ENCODE data around the gene BZW2.

The BZW2 gene

DNA sequence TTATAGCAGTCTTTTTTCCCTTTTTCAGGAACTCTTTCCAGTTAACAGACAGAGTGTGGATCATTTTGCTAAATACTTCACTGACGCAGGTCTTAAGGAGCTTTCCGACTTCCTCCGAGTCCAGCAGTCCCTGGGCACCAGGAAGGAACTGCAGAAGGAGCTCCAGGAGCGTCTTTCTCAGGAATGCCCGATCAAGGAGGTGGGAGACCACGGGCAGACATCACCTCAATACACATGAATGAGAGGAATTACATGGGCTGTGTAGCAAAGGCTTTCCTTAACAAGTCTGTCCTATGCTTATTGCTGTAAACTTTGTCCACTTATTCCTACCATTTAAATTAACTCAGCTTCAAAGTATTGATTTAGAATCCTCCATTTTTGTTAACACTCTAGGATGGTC, 48.8 kb downstream of the BZW2 start:
- DNase-seq (ENCODE audit: low read depth), result no peak
- H3K4me3 ChIP-seq (ENCODE audit: control insufficient read depth, low read depth, low read length), result no peak overlapping the region
- TF ChIP-seq, protein P1, sequence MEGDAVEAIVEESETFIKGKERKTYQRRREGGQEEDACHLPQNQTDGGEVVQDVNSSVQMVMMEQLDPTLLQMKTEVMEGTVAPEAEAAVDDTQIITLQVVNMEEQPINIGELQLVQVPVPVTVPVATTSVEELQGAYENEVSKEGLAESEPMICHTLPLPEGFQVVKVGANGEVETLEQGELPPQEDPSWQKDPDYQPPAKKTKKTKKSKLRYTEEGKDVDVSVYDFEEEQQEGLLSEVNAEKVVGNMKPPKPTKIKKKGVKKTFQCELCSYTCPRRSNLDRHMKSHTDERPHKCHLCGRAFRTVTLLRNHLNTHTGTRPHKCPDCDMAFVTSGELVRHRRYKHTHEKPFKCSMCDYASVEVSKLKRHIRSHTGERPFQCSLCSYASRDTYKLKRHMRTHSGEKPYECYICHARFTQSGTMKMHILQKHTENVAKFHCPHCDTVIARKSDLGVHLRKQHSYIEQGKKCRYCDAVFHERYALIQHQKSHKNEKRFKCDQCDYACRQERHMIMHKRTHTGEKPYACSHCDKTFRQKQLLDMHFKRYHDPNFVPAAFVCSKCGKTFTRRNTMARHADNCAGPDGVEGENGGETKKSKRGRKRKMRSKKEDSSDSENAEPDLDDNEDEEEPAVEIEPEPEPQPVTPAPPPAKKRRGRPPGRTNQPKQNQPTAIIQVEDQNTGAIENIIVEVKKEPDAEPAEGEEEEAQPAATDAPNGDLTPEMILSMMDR (IDR thresholded peaks at IDR 0.05; ENCODE audit: control insufficient read depth, insufficient read depth, low read depth, low read length, missing control alignments), result no peak

DNA sequence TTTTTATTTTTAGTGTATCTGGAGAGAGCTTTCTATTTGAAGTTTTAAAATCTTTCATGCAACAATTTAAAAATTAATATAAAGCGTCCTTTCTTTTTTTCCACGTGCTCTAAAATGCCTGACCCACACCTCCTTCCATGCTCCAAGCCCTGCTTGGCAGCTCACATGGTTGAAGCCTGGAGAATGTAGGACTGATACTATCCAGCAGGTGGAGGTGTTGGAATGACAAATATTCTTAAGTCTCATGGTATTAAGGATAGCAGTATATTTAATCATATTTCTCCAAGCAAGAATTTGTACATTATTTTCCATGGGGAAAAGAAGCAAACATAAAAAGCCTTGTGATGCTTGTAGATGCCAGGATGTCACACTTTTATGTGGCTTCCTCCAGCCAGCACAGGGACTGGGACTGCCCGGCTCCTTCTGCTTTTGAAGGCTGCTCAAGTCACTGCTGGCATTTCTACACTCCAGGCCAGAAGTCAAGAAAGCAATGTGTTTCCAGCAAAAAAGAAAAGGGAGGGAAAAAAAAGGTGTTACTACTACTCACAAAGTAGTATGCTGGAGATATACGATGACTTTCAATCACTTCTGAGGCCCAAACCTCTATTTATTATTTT, 49.7 kb downstream of the BZW2 start:
- TF ChIP-seq, protein P1 (IDR thresholded peaks at IDR 0.05; ENCODE audit: control insufficient read depth, insufficient read depth, low read depth, low read length, missing control alignments), result peak; percentile 57
- no peak overlapping the region for H3K4me3 ChIP-seq (ENCODE audit: control insufficient read depth, low read depth, low read length)
- no peak for DNase-seq (ENCODE audit: low read depth)

DNA sequence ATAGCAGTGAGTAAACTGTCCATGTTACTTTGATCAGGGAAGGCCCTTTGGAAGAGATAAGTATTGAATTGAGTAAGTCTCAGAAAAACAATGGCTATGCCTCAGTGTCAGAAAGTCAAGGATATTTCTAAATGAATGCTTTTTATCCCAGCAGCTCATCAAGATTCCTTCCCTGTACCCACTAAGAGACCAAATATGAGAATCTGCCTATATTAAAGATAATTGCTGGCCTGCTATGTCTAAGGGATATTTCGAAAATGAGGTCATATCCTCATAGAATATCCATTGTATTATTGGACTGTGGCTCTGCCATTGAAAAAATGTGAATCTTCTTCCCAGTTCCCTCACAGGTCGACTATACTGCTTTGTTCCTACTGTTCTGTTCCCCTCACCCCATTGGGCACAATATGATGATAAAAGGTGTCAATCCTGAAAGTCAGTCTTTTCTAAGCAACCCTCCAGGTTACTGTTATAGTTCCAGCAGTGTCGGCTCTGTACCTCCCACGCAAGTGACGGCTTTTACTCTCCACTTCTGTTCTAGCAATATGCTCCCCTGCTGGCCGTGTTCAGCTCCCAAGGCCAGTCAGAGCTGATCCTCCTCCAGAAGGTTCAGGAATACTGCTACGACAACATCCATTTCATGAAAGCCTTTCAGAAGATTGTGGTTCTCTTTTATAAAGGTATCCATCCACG, 51.7 kb downstream of the BZW2 start:
- DNase-seq (ENCODE audit: low read depth), result no peak
- TF ChIP-seq, protein P1 (IDR thresholded peaks at IDR 0.05; ENCODE audit: control insufficient read depth, insufficient read depth, low read depth, low read length, missing control alignments), result no peak
- H3K4me3 ChIP-seq (ENCODE audit: control insufficient read depth, low read depth, low read length), result no peak overlapping the region

DNA sequence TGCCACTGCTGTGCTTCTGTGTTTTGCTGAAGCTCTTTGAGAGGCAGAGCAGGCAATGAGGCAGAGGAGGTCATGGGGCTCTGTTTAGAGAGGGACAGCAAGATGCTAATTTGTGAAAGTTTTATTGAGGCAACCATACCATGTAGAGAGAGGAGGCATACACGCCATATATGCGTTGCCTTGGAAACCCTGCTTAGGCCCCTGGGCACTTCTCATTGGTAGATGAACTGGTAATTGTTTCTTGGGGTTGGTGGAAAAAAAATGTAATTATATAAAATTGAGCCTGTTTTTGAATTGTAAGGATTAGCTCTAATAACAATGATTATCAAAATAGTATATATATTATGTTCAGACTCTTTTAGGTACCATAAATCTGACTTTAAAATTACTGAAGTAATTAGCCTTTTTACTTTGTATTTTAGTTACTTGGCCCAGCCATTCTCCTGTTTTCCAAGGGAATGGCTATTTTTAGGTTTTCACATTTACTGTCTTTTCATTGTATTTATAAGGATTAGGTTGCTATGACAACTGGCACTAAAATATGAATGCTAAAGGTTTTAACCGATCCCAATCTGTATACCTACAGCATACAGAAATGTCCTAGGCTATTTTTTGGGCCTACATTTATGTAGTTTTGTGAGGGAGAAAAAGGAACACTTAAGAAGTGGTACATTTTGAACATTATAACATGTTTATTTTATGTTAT, 52.4 kb downstream of the BZW2 start:
- TF ChIP-seq, protein P1 (IDR thresholded peaks at IDR 0.05; ENCODE audit: control insufficient read depth, insufficient read depth, low read depth, low read length, missing control alignments), result no peak
- no peak for DNase-seq (ENCODE audit: low read depth)
- H3K4me3 ChIP-seq (ENCODE audit: control insufficient read depth, low read depth, low read length), result no peak overlapping the region

DNA sequence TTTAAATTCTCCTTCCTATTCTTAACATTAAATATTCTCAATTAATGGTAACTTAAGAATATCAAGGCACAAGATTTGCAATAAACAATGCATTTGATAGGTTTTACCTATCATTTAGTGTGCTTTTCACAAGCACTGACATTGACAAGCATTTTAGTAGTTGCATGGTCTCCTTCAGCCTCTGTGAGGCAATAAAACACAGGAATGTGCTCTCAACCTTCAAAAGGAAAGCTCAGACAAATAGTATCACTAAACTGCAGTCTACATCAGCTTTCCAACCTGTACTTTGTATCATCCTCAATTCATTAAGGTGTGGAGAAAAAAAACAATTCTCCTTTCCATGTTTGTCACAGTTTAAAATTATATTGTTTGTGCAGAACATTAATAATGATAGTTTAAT, 56.5 kb downstream of the BZW2 start:
- no peak overlapping the region for H3K4me3 ChIP-seq (ENCODE audit: control insufficient read depth, low read depth, low read length)
- no peak for DNase-seq (ENCODE audit: low read depth)
- TF ChIP-seq, protein P1 (IDR thresholded peaks at IDR 0.05; ENCODE audit: control insufficient read depth, insufficient read depth, low read depth, low read length, missing control alignments), result no peak

- H3K4me3 ChIP-seq (ENCODE audit: control insufficient read depth, low read depth, low read length), result no peak overlapping the region
- TF ChIP-seq, protein P1 (IDR thresholded peaks at IDR 0.05; ENCODE audit: control insufficient read depth, insufficient read depth, low read depth, low read length, missing control alignments), result no peak
- DNase-seq (ENCODE audit: low read depth), result no peak
These were observed 62.5 kb downstream of the BZW2 start for GRCh38 chr7:16708511-16708910.
